Stimulated activated memory B cell treated with anti-CD40 and anti-IgM and Interleukin-4, amounts not matched to agents 10 μg/mL and 1 μg/mL and 100 μg/mL, for 72 hours (primary cell): ENCODE measurements around the gene IL19.
"Not testable (repeated sequence)": the region's sequence is repeated elsewhere in the genome, so short reads cannot be mapped to it uniquely, and the experiment has no call there.

Experiments used
- ATAC-seq: fragments of 150-1000 bp; cut with Tn5 transposase; 2 replicates; pipeline ENCODE4 v1.10.0; 2021
- H3K27ac Mint-ChIP-seq: one replicate; pipeline ENCODE4 v1.8.0; 2022; ENCODE audit warnings: mild to moderate bottlenecking, mixed read lengths
- H3K27me3 Mint-ChIP-seq: one replicate; pipeline ENCODE4 v1.8.0; 2022; ENCODE audit warnings: mixed read lengths
- H3K36me3 Mint-ChIP-seq: one replicate; pipeline ENCODE4 v1.8.0; 2022; ENCODE audit warnings: mixed read lengths
- H3K4me1 Mint-ChIP-seq: one replicate; pipeline ENCODE4 v1.8.0; 2022; ENCODE audit warnings: mixed read lengths
- H3K4me3 Mint-ChIP-seq: one replicate; pipeline ENCODE4 v1.8.0; 2022; ENCODE audit warnings: mild to moderate bottlenecking, moderate library complexity, mixed read lengths
- H3K9me3 Mint-ChIP-seq: one replicate; pipeline ENCODE4 v1.8.0; 2022; ENCODE audit warnings: mixed read lengths

Gene IL19

GRCh38 chr1:206757524-206758266 is 12.9 kb upstream of the IL19 start:
- peaks cover 5% of the 10 kb centered on the region for H3K4me1 Mint-ChIP-seq

GRCh38 chr1:206760590-206760989 is 10.0 kb upstream of the IL19 start:
- no peaks in the 10 kb centered on the region for H3K36me3 Mint-ChIP-seq
- no peak for ATAC-seq
- H3K4me1 Mint-ChIP-seq: peaks cover under 1% of the 10 kb centered on the region
- no peak overlapping the region for H3K4me3 Mint-ChIP-seq
- peaks cover 9% of the 10 kb centered on the region for H3K27me3 Mint-ChIP-seq
- H3K27ac Mint-ChIP-seq: no peak overlapping the region
- no peaks in the 10 kb centered on the region for H3K9me3 Mint-ChIP-seq

More at GRCh38 chr1:206757524-206758266, 12.9 kb upstream of the IL19 start:
- Mint-ChIP-seq H3K36me3 (no peaks in the 10 kb centered on the region), H3K4me3 (no peak overlapping the region), H3K9me3 (no peaks in the 10 kb centered on the region), H3K27me3 (peaks cover 5% of the 10 kb centered on the region), H3K27ac (no peak overlapping the region)
- ATAC-seq: peak; percentile 67

DNA sequence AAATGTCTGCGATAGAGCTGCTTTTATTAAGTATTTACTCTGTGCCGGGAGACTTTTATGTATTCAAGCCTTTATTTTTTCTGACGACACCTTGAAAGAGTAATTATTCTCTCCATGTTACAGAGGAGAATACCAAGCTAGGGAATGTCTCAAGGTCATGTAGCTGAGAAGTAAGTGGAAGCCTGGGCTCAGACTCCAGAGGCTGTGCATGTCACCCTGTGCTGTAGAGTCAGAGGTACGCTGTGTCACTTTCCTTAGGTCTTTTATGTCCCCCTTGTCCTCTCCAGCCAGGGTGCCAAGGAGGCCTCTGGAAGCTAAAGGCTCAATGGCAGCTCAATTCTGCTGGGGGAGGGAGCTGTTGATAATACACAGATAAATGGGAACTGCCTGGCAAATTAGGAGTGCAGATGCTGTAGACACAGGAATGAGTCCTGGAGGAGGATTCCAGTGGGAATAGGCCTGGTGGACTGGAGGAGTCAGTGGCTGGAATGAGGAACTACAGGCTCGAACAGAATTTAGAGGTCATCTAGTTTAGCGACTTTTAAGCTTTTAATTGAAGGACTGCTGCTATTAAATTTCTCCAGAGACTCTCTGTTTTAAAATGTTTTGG is 9.3 kb upstream of the IL19 start:
- H3K4me1 Mint-ChIP-seq: peaks cover 7% of the 10 kb centered on the region

DNA sequence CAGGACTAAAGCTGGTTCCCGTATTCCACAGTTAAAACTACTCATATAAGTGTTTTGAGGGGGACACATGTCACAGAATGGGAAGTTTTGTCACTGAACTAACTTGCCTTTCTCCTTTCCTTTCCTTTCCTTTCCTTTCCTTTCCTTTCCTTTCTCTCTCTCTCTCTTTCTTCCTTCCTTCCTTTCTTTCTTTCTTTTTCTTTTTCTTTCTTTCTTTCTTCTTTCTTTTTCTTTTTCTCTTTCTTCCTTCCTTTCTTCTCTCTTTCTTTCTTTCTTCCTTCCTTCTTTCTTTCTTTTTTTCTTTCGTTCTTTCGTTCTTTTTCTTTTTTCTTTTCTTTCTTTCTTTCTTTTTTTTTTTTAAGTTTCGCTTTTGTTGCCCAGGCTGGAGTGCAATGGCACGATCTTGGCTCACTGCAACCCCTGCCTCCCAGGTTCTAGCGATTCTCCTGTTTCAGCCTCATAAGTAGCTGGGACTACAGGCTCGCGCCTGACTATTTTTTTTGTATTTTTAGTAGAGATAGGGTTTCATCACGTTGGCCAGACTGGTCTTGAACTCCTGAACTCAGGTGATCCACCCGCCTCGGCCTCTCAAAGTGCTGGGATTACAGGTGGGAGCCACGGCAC is 7.7 kb upstream of the IL19 start:
- not testable (repeated sequence) for H3K27ac Mint-ChIP-seq, H3K9me3 Mint-ChIP-seq, H3K4me3 Mint-ChIP-seq

More for the DNA sequence above, 9.3 kb upstream of the IL19 start:
- Mint-ChIP-seq H3K36me3 (no peaks in the 10 kb centered on the region), H3K27ac (no peak overlapping the region), H3K27me3 (peaks cover 9% of the 10 kb centered on the region), H3K4me3 (no peak overlapping the region), H3K9me3 (no peaks in the 10 kb centered on the region)
- no peak for ATAC-seq

GRCh38 chr1:206765771-206766170 is 4.8 kb upstream of the IL19 start:
- H3K27ac Mint-ChIP-seq, H3K4me3 Mint-ChIP-seq, ATAC-seq, H3K9me3 Mint-ChIP-seq, H3K27me3 Mint-ChIP-seq, H3K36me3 Mint-ChIP-seq: not testable (repeated sequence)
- H3K4me1 Mint-ChIP-seq: peaks cover 42% of the 10 kb centered on the region

More for the DNA sequence above, 7.7 kb upstream of the IL19 start:
- H3K27me3 Mint-ChIP-seq, H3K36me3 Mint-ChIP-seq, ATAC-seq: not testable (repeated sequence)
- H3K4me1 Mint-ChIP-seq: peaks cover 18% of the 10 kb centered on the region

GRCh38 chr1:206766251-206766856 is 4.2 kb upstream of the IL19 start:
- H3K4me3 Mint-ChIP-seq: no peak overlapping the region
- ATAC-seq: peak; percentile 86
- H3K36me3 Mint-ChIP-seq: no peaks in the 10 kb centered on the region
- no peak overlapping the region for H3K27ac Mint-ChIP-seq
- H3K9me3 Mint-ChIP-seq: no peaks in the 10 kb centered on the region
- H3K4me1 Mint-ChIP-seq: peaks cover 48% of the 10 kb centered on the region
- H3K27me3 Mint-ChIP-seq: peaks cover 9% of the 10 kb centered on the region

- Mint-ChIP-seq H3K36me3 (no peaks in the 10 kb centered on the region), H3K27me3 (no peaks in the 10 kb centered on the region), H3K27ac (no peak overlapping the region), H3K4me1 (peaks cover 71% of the 10 kb centered on the region), H3K4me3 (no peak overlapping the region), H3K9me3 (no peaks in the 10 kb centered on the region)
- no peak for ATAC-seq
These were observed 1.9 kb upstream of the IL19 start for GRCh38 chr1:206768472-206769303.

DNA sequence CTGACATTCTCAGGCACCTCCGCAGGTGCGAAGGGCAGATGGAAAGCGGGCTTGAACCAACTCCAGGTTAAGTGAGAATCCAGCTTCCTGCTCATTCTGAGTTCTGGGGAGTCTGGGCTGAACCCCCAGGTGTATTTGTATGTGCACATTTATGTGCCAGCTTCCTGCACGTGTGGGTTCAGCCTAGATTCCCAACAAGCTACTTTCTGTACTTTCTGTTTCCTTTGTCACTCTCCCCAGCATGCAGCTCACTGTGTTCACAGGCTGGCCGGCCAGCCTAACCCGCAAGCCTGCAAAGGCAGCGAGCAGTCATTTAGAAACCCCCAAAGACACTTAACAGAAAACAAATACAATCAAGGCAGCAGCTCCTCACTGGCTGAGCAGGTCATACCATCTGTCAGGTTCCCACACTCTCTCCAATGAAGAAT is 1.3 kb upstream of the IL19 start:
- H3K4me3 Mint-ChIP-seq: peak overlapping the region; percentile 1
- peak; percentile 82 for ATAC-seq
- H3K27ac Mint-ChIP-seq: peak overlapping the region; percentile 66
- no peaks in the 10 kb centered on the region for H3K27me3 Mint-ChIP-seq
- H3K4me1 Mint-ChIP-seq: peaks cover 77% of the 10 kb centered on the region
- H3K9me3 Mint-ChIP-seq: no peaks in the 10 kb centered on the region
- no peaks in the 10 kb centered on the region for H3K36me3 Mint-ChIP-seq

DNA sequence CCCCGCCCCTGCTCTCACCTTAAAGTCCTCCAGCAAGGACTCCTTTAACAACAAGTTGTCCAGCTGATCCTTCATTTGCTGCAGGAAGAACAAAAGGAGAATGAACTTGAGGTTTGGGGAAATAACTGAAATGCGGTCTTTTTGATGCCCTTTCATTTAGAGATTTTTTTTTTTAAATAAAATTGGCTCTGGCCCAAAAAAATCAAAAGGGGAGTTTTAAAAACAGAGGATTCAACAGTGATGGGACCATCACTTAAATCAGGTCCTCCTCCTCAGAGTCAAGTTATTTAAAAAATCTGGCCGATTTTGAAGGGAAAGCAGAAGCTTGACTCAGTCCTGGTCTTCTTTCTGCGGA is 742 bp downstream of the IL19 start:
- Mint-ChIP-seq H3K4me3 (peak overlapping the region; percentile 64), H3K36me3 (no peaks in the 10 kb centered on the region), H3K9me3 (no peaks in the 10 kb centered on the region), H3K4me1 (peaks cover 75% of the 10 kb centered on the region), H3K27me3 (no peaks in the 10 kb centered on the region), H3K27ac (peak overlapping the region; percentile 66)
- ATAC-seq: no peak

DNA sequence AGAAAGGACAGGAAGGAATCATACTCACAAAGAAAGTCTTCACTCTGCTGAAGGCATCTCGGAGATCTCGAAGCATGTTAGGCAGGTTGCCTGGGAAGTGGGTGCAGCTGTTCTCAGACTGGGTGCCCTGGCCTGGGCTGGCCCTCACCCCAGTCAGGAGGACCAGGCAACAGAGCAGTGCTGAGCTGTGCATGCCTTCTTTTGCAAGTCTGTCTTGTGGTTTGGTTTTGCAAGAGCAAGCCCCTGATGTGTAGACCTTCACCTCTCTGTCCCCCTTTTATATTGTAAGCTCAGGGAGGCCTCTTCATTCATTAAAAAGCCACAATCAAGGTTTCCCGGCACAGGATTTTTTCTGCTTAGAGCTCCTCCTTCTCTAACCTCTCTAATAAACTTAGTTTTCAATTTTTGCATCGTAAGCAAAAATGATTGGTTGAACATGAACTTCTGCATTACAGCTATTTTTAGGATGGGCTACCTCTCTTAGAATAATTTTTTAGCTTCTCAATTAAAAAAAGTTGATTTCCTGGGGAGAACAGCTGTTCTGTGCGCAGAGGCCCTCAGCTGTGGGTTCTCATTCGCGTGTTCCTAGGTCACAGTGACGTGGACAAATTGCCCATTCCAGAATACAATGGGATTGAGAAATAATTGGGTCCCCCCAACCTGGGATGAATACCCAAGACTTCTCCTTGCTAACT is 1.8 kb downstream of the IL19 start, which contains the start of gene IL10:
TSS of gene IL10 (minus strand) at position 252 of the 695 bp plus-strand sequence. CDS start at position 193, 59 bp downstream.
- H3K27ac Mint-ChIP-seq: no peak within 1 kb of the TSS
- peaks cover 65% of the 10 kb centered on the region for H3K4me1 Mint-ChIP-seq
- H3K36me3 Mint-ChIP-seq: no peaks in the 10 kb centered on the region
- no peak for ATAC-seq
- peak within 1 kb of the TSS; percentile 55 for H3K4me3 Mint-ChIP-seq
- H3K9me3 Mint-ChIP-seq: no peaks in the 10 kb centered on the region
- no peaks in the 10 kb centered on the region for H3K27me3 Mint-ChIP-seq

DNA sequence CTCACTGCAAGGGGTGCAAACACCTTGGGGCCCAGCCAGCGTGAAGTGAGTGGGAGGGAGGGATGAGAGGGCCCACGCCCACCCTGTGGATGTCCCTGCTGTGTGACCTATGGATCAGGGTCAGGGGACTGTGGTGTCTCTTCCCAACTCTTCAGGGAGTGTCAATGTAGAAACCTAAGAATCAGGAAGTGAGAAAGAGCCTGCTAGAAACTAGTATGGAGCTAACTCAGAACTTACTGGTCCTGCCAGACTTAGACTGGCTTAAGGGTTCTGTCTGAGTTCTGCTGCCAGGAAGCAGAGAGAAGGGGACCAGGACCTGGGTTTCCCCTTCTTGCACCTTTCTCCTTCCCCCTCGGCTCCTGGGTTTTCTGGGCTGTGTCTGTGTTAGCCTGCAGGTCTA is 3.5 kb downstream of the IL19 start:
- ATAC-seq: peak; percentile 72
- no peaks in the 10 kb centered on the region for H3K9me3 Mint-ChIP-seq
- H3K27me3 Mint-ChIP-seq: no peaks in the 10 kb centered on the region
- peaks cover 58% of the 10 kb centered on the region for H3K4me1 Mint-ChIP-seq
- H3K36me3 Mint-ChIP-seq: no peaks in the 10 kb centered on the region
- no peak overlapping the region for H3K27ac Mint-ChIP-seq
- H3K4me3 Mint-ChIP-seq: no peak overlapping the region

DNA sequence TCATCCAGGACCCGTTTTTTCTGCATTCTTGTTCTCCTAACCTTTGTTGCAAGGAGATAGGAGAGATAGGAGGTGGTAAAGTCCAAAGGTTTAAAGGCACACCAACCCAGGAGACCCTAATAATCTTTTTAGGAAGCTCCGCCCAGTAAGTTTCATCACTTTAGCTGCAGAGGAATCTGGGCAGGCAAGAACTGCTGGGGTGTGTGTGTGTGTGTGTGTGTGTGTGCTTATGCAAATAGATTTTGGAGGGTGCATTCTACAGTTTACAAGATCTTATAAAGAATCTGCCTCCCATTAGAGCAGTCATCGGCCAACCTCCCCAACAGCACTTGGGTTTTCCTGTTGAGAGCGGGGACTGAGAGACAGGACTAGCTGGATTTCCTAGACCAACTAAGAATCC is 5.7 kb downstream of the IL19 start:
- no peaks in the 10 kb centered on the region for H3K36me3 Mint-ChIP-seq
- H3K27ac Mint-ChIP-seq: no peak overlapping the region
- H3K27me3 Mint-ChIP-seq: no peaks in the 10 kb centered on the region
- no peak for ATAC-seq
- H3K9me3 Mint-ChIP-seq: no peaks in the 10 kb centered on the region
- H3K4me3 Mint-ChIP-seq: no peak overlapping the region
- peaks cover 36% of the 10 kb centered on the region for H3K4me1 Mint-ChIP-seq

GRCh38 chr1:206778031-206778430 is 7.5 kb downstream of the IL19 start:
- no peaks in the 10 kb centered on the region for H3K27me3 Mint-ChIP-seq
- H3K4me3 Mint-ChIP-seq: no peak overlapping the region
- H3K27ac Mint-ChIP-seq: no peak overlapping the region
- no peak for ATAC-seq
- H3K9me3 Mint-ChIP-seq: no peaks in the 10 kb centered on the region
- H3K4me1 Mint-ChIP-seq: peaks cover 29% of the 10 kb centered on the region
- no peaks in the 10 kb centered on the region for H3K36me3 Mint-ChIP-seq

GRCh38 chr1:206778911-206779310 is 8.3 kb downstream of the IL19 start:
- H3K9me3 Mint-ChIP-seq, H3K27ac Mint-ChIP-seq, H3K4me3 Mint-ChIP-seq, ATAC-seq, H3K27me3 Mint-ChIP-seq, H3K36me3 Mint-ChIP-seq: not testable (repeated sequence)
- H3K4me1 Mint-ChIP-seq: peaks cover 26% of the 10 kb centered on the region
